Endothelial cell of hepatic sinusoid (primary cell): Measurements from ENCODE around the gene HSPB6.

Experiments
- in situ Hi-C: cut with HindIII; loops from 2 replicates; pipeline ENCODE4 v1.10.0; 2017; ENCODE audit warnings: low sequenced_read_pairs

HSPB6 gene

DNA sequence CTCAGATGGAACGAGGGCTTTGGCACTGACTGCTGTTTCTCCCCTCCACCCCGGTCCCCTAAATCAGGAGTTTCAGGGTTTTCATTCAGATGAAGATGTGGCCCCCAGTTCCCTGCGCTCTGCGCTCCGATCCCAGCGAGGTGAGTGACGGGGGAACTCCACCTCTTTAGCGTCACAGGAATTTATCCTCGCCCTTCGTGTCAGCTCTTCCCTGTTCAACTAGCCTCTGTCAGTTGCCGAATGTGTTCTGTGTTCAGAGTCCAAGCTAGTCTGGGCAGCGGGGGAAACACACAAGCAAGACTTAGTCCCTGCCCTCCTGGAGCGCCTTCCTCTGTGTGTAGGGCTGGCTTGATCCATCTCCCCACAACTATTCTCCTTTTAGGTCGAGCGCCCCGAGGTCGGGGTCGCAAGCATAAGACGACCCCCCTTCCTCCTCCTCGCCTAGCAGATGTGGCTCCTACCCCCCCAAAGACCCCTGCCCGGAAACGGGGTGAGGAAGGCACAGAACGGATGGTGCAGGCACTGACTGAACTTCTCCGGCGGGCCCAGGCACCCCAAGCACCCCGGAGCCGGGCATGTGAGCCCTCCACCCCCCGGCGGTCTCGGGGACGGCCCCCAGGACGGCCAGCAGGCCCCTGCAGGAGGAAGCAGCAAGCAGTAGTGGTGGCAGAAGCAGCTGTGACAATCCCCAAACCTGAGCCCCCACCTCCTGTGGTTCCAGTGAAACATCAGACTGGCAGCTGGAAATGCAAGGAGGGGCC, 37.2 kb downstream of the HSPB6 start:
- in situ Hi-C loops, result no loop called here

DNA sequence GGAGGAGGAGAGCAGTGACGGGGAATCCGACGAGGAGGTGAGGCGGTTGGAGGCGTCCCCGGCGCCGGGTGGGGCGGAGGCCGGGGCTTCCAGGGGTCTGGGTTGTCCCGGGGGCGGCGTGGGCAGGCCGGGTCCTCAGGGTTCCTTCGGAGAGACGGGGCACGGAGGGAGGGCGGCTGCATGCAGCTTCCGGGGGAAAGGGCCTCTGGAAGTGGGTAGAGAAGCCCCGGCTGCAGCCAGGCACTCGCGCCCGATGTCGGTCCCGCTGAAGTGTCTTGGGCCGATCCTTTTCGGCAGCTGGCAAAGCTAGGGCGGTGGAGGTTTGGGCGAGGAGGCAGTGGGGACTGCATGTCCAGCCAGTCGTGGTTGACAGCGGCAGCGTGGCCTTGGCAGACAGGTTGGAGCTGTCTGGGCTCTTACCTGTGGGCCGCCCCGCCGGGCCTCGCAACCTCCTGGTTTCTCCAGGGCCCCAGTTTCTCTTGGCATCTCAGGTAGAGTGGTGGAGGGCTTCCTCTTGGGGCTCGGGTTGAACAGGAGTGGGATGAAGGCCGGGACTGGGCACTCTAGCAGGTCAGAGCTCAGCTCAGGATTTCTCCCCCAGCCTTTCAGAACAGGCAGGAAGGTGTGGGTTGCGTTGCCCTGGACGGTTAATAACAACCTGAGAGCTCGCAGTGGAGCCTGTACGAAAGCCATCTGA, 38.3 kb downstream of the HSPB6 start:
- in situ Hi-C loops, result no loop called here

DNA sequence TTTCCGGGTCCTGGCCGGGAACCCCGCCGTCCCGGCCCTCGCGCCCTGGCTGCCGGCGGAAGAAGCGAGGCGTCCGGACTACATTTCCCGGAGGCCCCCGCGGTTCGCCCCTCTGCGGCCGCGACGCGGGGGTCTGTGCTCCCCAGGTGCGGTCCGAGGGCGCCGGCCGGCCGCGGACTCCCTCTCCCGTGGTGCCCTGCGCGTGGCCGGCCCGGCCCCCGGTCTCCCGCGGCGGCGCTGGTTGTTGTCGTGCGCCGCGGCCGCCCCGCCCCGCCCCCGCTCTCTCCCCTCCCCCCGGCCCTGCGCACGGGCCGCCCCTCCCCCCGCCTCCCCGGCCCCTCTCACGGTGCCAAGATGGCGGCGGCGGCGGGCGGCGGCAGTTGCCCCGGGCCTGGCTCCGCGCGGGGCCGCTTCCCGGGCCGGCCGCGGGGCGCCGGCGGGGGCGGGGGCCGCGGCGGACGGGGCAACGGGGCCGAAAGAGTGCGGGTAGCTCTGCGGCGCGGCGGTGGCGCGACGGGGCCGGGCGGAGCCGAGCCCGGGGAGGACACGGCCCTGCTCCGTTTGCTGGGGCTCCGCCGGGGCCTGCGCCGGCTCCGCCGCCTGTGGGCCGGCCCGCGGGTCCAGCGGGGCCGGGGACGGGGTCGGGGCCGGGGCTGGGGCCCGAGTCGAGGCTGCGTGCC, 39.0 kb downstream of the HSPB6 start, which contains the start of gene KMT2B:
KMT2B (plus strand) TSS at position 339 of the 680 bp plus-strand sequence; CDS start at position 355, 16 bp downstream.
- in situ Hi-C loops, result no loop called here

DNA sequence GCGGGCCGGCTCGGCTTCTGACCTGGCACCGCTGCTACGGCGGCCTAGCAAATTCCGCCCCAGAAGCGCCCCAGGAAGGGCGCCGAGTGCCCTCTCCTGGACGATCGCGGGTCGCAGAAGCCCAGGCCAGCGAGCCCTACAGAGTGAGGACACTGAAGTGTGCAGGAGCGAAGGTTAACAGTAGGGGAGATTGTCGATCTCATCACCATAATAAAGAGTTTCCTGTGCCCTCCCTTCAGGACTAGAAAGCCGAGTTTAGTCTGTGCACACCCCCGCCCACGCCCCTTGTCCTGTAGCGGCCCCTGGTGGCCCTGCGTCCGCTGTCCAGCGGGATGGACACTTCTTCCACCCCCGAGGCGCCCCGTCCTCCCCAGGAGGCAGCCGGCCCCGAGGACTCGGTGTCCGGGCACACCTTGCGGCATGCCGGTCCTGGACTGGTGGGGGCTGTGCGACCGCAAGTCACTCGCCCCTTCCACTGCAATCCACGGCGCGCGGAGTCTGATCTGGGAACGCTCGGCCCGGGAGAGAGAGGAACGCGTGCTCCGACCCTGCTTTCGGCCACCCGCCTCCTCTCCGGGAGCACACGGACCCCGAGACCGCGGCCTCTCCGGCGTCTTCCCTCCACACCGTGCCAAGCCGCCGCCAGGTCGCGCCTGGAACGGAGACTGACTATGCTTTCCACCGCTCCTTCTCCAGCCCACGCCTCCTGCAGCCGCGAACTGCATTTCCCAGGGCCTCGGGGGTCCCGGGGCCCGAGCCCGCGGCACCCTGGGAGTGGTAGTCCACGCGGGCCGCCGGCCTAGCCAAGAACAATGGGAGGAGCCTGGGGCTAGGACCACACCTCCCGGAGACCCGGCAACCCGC, 39.8 kb downstream of the HSPB6 start:
- in situ Hi-C loops, result no loop called here

DNA sequence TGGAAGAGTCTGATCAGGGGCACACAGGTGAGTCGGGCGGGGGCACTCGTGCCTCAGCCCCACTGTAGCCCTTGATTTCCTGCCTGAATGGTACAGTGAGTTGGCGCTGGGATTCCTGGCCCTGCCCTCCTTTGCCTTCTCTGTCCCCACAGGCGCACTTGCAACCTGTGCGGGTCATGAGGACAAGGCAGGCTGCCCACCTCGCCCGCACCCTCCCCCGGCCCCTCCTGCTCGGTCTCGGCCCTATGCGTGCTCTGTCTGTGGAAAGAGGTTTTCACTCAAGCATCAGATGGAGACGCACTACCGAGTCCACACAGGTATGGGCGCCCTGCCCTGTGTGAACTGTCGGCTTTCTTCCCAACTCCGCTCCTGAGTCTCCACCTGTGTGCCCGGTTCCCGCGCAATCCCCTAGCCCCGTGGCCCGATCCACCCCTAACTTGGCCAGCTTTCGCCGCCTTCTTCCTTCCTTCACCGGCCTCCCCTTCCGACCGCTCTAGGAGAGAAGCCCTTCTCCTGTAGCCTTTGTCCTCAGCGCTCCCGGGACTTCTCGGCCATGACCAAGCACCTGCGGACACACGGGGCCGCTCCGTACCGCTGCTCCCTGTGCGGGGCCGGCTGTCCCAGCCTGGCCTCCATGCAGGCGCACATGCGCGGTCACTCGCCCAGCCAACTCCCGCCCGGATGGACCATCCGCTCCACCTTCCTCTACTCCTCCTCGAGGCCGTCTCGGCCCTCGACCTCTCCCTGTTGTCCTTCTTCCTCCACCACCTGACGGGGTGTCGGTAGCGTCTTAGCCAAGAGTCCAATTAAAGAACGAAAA, 40.6 kb downstream of the HSPB6 start:
- in situ Hi-C loops, result no loop called here

DNA sequence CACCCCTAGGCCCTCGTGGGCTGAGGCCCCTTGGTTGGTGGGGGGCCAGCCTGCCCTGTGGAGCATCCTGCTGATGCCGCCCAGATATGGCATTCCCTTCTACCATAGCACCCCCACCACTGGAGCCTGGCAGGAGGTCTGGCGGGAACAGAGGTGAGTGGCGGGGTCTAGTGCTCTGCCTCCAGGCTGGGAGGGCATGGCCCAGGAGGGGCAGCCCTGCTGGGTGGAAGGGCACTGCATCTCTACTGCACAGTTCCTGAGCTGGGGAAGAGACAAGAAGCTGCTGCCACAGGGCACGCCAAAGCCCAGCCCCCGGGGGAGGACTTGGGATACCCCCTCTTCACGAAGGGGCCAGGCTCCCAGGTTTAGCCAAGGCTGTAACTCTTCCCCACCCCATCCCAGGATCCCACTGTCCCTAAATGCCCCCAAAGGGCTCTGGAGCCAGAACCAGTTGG, 41.4 kb downstream of the HSPB6 start:
- in situ Hi-C loops, result no loop called here

DNA sequence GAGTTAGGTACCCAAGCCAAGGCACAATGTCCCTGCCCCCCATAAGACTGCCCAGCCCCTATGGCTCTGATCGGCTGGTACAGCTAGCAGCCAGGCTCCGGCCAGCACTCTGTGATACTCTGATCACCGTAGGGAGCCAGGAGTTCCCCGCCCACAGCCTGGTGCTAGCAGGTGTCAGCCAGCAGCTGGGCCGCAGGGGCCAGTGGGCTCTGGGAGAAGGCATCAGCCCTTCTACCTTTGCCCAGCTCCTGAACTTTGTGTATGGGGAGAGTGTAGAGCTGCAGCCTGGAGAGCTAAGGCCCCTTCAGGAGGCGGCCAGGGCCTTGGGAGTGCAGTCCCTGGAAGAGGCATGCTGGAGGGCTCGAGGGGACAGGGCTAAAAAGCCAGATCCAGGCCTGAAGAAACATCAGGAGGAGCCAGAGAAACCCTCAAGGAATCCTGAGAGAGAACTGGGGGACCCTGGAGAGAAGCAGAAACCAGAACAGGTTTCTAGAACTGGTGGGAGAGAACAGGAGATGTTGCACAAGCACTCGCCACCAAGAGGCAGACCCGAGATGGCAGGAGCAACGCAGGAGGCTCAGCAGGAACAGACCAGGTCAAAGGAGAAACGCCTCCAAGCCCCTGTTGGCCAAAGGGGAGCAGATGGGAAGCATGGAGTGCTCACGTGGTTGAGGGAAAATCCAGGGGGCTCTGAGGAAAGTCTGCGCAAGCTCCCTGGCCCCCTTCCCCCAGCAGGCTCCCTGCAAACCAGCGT, 42.1 kb downstream of the HSPB6 start:
- in situ Hi-C loops, result no loop called here

DNA sequence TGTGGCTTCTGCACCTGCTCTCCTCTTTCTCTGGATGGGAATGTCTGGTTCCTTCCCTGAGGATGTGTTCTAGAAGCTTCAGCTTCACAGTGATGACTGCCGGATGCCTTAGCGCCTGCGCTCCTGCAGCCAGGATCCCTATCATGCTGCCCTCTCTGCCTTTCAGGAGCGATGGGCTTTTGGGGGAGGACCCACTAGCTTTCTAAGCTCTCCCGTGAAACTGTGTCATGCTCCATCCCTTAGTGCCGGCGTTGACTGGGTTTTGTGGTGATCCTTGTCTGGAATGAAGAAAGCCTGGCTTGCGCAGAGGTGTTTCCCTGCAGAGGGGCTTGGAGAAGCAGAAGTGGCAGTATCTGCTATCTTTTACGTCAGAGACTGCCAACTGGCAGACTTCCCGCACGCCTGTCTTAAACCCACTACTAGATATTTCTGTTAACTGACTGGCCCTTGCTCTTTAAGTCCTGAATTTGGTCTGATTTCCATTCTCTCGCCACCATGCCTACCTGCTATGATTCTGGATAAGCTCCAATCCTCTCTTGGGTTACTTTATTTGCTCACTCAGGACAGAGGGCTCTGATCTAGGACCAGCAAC, 42.8 kb downstream of the HSPB6 start:
- in situ Hi-C loops, result no loop called here

DNA sequence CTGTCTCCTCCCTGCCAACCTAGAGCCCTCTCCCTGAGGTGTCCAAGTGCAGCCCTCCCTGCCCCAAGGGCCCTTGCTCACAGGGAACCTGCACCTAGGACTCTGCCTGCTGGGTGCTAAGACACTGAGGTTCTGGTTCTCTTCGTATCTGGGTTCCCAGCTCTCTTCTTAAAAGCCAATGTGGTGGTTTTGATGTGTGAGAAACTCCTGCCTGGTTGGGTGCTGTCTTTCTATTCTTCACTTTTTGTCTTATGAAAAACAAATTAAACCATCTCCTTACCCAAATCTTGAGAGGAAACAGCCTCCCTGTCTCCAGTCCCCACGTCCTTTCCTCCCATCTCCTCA, 43.4 kb downstream of the HSPB6 start:
- in situ Hi-C loops, result no loop called here

DNA sequence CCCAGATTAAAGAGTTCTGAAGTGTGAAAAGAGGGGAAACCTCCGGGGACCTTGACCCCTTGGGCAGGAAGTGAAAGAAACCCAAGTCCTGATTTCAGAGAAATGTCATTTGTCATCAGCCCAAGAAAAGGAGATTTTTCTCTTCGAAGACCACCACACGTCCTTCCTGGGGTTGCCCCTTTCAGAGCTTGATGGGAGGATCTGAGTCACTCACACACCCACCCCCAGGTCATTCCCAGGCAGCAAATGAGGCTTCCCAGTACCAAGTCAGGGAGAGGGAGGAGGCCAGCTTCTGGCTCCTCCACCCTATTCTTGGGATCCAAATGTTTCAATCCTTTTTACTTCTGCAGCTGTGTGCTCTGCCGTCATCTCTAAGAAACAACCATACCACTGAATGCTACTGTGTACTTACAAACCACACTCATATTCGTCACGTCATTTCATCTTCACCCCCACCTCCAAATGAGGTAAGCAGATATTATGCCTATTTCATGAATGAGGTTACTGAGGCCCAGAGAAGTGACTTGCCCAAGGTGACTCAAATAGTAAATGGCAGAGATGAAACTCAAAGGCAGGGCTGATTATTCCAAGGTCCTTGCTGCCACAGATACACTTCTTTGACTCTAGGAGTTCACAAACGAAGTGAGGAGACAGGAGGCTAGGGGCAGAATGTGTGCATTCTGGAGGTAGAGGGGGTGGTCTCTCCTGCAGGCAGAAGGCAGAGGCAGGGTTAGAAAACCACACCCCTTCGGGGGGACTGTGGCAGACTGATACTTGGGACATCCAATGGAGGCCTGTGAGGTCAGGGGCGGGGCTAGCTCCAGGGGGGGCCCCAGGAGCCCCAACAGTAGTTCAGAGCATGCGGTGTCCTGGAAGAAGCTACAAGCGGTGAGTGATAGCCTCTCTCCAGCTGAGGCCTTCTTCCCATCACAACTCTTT, 44.0 kb downstream of the HSPB6 start:
- in situ Hi-C loops, result no loop called here

DNA sequence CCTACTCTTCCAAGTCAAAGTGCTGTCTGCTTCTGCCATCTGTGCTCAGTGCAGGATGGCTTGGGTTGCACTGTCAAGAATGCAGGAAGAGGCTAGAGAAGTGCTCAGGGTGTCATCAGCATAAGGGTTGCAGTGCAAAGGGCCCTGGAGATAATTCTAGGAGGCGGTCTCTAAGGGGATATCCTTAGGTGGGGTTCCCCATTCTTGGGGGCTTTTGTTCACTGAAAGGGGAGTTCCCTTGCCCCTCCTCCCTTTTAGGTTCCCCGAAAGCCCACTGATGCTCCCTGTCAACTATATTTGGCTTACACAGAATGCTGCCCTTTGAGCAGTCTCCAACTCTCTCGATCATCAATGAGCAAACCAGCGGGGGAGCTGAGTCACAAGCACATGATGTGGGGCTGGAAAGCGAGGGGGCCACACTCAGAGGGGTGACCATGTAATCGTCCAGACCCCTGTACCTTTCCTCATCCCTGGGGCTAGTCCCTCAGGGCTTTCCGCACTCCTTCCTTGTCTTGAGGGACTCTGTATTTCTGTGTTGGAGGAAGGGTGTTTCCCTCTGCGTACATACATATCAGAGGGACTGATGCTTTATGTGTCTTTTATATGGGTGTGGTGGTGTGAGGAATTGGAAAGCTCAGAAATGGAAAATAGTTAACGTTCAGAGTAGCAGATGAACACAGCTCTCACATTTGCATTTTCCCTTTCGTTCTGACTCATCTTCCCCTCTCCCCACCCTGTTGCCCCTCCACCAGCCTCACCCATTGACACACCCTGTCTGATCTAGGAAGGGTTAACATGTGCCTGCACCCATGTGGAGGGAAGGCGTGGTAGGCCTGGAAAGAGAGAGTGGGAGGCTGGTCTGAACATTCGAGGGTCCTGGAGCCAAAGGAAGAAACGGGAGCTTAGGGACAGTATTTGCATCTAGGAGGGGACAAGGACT, 45.8 kb downstream of the HSPB6 start:
- in situ Hi-C loops, result no loop called here

DNA sequence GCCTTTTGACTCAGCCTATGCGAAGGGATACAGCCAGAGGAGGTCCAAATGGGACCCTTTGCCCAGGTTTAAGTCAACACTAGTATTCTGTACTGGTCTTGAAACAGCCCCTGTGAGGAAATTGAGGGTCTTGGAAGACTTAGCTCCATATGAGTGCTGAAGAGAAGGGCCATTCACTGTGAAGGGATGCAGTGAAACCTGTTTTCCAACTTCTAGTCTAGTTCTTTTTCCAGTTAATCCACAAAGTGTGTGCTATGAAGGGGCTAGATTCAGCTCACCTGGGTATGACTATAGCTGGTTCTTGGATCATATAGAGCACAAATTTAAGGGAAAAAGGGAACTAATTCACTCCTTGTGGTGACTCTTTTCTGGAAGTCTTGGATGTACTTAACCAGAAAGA, 48.4 kb downstream of the HSPB6 start:
- in situ Hi-C loops, result no loop called here
